ENCODE data around the gene LDB2. TPM values are rescaled to one million over a fixed set of nuclear protein-coding genes. Genes with fewer than 3 reads are reported as not detected.

Gene LDB2
- total RNA-seq, 6 experiments from 2014 or later = 24.2 to 40.4 (median 31.7) TPM

DNA sequence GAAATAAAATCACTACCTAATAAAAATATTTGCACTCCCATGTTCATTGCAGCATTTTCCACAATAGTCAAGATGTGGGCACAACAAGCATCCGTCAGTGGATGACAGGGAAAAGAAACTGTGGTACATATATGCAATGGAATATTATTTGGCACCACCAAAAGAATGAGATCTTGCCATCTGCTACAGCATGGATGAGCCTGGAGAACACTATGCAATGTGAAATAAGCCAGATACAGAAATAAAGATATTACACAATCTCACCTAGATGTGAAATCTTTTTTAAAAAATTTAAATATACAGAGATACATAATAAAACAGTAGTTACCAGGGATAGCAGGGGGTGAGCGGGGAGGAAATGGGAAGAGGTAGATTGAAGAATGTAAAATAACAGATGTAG is 44.8 kb downstream of the LDB2 start:
- DNase-seq = no peak
- H3K36me3 Mint-ChIP-seq (ENCODE audit: low read depth) = peaks cover 25% of the 10 kb centered on the region
- peaks cover 66% of the 10 kb centered on the region for H3K4me1 Mint-ChIP-seq (ENCODE audit: low read depth)
- TF ChIP-seq, protein P1, sequence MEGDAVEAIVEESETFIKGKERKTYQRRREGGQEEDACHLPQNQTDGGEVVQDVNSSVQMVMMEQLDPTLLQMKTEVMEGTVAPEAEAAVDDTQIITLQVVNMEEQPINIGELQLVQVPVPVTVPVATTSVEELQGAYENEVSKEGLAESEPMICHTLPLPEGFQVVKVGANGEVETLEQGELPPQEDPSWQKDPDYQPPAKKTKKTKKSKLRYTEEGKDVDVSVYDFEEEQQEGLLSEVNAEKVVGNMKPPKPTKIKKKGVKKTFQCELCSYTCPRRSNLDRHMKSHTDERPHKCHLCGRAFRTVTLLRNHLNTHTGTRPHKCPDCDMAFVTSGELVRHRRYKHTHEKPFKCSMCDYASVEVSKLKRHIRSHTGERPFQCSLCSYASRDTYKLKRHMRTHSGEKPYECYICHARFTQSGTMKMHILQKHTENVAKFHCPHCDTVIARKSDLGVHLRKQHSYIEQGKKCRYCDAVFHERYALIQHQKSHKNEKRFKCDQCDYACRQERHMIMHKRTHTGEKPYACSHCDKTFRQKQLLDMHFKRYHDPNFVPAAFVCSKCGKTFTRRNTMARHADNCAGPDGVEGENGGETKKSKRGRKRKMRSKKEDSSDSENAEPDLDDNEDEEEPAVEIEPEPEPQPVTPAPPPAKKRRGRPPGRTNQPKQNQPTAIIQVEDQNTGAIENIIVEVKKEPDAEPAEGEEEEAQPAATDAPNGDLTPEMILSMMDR (IDR thresholded peaks at IDR 0.05) = no peak
- peaks cover 2% of the 10 kb centered on the region; the same call in 1 of the 2 replicates for H3K27me3 Mint-ChIP-seq (ENCODE audit: insufficient read depth)
- no peak overlapping the region for H3K27ac Mint-ChIP-seq
- no peaks in the 10 kb centered on the region for H3K9me3 Mint-ChIP-seq
- H3K4me3 Mint-ChIP-seq = no peak overlapping the region

DNA sequence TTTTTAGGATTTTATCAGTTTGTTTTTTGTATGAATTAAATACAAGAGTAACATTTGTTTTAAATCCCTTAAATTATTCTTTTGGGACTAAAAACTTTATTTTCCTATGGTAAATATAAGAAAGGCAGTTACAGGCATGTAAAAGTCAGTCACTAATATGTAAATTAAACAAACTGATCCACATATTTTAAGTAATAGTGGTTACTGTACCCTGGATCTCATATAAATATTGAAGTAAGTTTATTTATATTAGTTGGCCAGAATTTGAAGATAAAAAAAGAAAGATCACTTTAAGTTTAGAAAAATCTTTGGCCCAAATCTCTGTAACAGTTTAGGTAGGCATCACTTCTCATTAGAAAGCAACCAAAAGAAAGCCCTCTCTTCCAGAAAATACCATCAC is 45.8 kb downstream of the LDB2 start:
- Mint-ChIP-seq H3K27ac (0 out of 2 replicates have a peak overlapping the region, but pooled peaks have one; percentile 7), H3K36me3 (ENCODE audit: low read depth) (peaks cover 28% of the 10 kb centered on the region), H3K27me3 (ENCODE audit: insufficient read depth) (peaks cover 2% of the 10 kb centered on the region; the same call in 1 of the 2 replicates), H3K4me1 (ENCODE audit: low read depth) (peaks cover 58% of the 10 kb centered on the region), H3K4me3 (no peak overlapping the region), H3K9me3 (no peaks in the 10 kb centered on the region)
- no peak for DNase-seq
- TF ChIP-seq, protein P1 (IDR thresholded peaks at IDR 0.05) = no peak

DNA sequence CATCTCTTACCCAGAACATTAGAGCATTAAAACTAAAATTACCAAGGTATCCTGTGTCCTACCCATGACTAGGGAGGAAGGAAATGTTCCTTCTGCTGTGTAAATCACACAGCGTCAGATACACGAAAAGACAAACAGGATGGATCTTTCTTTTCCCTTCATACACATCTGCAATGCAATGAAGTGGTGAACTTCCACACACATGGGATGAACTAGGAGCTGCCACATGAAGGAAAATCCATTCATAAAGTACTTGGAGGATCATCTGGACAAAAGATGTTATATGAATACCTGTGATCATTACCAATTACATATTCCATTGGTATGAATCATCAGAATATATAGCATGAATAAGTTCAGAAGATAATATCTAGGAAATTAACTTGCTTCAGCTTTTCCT is 46.2 kb downstream of the LDB2 start:
- peaks cover 28% of the 10 kb centered on the region for H3K36me3 Mint-ChIP-seq (ENCODE audit: low read depth)
- H3K27me3 Mint-ChIP-seq (ENCODE audit: insufficient read depth) = no peaks in the 10 kb centered on the region
- 0 out of 2 replicates have a peak overlapping the region, but pooled peaks have one; percentile 2 for H3K27ac Mint-ChIP-seq
- H3K4me1 Mint-ChIP-seq (ENCODE audit: low read depth) = peaks cover 53% of the 10 kb centered on the region
- DNase-seq = no peak
- no peaks in the 10 kb centered on the region for H3K9me3 Mint-ChIP-seq
- no peak overlapping the region for H3K4me3 Mint-ChIP-seq
- TF ChIP-seq, protein P1 (IDR thresholded peaks at IDR 0.05) = no peak

DNA sequence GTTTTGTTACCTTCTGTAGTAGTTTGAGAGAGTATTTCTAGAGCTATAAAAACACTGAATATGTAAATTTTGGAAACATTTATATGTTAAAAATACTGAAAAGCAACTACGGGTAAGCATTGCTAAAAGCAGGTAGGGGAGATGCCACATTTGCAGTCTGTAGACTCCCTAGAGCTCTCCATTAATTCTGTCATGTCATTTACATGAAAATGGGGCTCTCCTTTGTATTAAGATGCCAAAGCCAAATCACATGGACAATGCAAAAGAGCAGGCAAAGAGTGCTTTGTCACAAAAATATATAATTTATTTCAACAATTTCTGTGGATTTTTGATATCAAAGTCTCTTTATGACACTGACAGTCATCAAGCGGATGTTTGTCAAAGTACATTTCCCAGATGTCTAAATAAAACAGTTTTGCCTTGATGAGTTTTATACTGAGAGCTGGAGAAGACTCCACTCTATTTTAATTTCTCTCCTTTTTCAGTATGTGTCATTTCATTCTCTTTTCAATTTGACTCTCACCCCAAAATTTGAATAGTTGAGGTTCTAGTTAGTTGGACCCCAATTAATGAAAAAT is 51.8 kb downstream of the LDB2 start:
- TF ChIP-seq, protein P1 (IDR thresholded peaks at IDR 0.05) = no peak
- H3K27me3 Mint-ChIP-seq (ENCODE audit: insufficient read depth) = no peaks in the 10 kb centered on the region
- no peaks in the 10 kb centered on the region for H3K9me3 Mint-ChIP-seq
- H3K36me3 Mint-ChIP-seq (ENCODE audit: low read depth) = peaks cover 28% of the 10 kb centered on the region
- no peak for DNase-seq
- no peak overlapping the region for H3K4me3 Mint-ChIP-seq
- peaks cover 49% of the 10 kb centered on the region for H3K4me1 Mint-ChIP-seq (ENCODE audit: low read depth)
- no peak overlapping the region for H3K27ac Mint-ChIP-seq

DNA sequence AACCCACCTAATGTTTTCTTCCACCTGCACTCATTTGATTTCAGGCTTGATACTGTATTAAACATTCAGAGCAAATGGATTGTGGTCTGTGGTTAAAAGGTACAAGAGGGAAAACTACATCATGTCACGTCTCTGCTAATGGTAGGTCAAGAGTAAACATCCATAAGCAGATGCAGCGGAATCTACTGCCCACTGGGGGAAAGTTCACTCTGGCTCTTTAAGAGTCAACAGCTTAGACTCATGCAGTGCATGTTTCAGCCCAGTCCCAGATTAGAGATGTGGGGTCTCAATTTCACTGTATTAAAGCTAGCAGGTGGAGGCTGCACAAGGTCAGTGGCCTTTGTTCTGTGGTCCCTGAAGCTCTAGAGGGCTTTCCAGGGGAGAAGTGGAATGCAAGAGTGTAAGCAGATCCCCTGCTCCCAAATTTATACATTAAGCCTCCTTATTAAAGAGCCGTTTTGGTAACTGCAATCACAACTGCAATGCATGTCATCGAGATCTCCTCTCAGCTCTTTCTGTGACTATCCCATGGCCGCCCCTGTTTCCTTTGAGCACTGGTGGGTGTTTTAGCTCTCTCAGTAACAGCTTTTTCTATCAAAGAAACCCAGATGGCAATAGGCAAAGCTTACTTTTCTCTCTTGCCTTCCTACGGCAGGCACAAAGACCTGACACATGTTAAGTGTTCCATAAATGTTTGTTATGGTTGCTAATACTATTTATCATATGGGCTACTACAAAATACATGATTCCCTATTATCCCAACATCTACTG is 53.4 kb downstream of the LDB2 start:
- peak overlapping the region; percentile 50 for H3K27ac Mint-ChIP-seq
- peaks cover 37% of the 10 kb centered on the region for H3K4me1 Mint-ChIP-seq (ENCODE audit: low read depth)

More for the DNA sequence above, 53.4 kb downstream of the LDB2 start:
- Mint-ChIP-seq H3K4me3 (peak overlapping the region; percentile 56), H3K36me3 (ENCODE audit: low read depth) (peaks cover 26% of the 10 kb centered on the region), H3K9me3 (no peaks in the 10 kb centered on the region), H3K27me3 (ENCODE audit: insufficient read depth) (no peaks in the 10 kb centered on the region)
- TF ChIP-seq, protein P1 (IDR thresholded peaks at IDR 0.05) = 0 out of 2 replicates have a peak, but pooled peaks have one; percentile 10
- DNase-seq = peak; percentile 3
